Peyer's patch (tissue), 4 donors: ENCODE data around the gene LTBP1.

Experiments used
- CTCF ChIP-seq, 6 experiments: fragments of 450-650 bp in 4 of 6; fragments of 200-600 bp in 2 of 6; sonication (generic) in 1 of 6; IDR thresholded peaks; one replicate each; pipeline ENCODE4 v1.5.1; 2017 to 2019; ENCODE audit warnings: antibody characterized with exemption in 6 of 6, mild to moderate bottlenecking in 3 of 6, moderate library complexity in 1 of 6
- POLR2A ChIP-seq, 2 donors: fragments of 450-650 bp; IDR thresholded peaks; one replicate each; pipeline ENCODE4 v1.5.1; 2017; ENCODE audit warnings: antibody characterized with exemption in 2 of 2, mild to moderate bottlenecking in 2 of 2, moderate library complexity in 2 of 2

DNA sequence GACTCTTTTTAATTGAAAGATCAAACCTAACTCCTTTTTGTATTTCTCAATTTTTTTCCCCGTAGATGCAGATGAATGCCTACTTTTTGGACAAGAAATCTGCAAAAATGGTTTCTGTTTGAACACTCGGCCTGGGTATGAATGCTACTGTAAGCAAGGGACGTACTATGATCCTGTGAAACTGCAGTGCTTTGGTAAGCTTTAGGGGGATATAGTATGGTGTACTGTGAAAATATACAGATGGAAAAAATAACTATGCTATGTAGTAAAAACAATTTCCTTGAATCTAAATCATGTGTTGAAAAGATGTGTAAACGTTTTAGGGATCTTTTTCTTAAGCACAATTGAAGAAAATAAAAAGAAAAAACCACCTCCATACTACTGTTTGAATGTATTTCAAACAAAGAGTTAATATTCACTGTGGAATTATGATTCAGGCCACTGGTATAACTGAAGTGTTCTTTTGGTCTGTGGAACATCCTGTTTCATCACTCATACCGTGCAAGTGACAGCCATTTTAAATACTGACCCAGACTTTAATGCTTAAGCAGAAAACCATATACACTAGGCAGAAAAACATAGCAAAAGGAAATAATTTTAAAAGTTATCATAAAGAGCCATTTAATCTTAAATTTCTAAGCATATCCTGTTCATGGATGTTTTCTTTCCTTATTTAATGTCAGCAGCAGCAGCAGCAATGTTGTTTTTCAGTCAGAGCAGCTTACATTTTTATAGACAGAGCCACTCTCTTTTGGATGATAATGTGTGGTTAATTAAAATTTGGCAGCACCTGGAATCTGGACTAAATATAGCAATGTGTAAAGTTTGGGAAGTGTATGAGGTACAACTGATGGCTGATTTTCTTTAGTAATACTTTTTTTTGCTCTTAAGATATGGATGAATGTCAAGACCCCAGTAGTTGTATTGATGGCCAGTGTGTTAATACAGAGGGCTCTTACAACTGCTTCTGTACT lies 416.9 kb downstream of the LTBP1 start:
- TF ChIP-seq CTCF (IDR thresholded peaks at IDR 0.05), result no peak
- no peak for TF ChIP-seq POLR2A (IDR thresholded peaks at IDR 0.05)
